Measurements from ENCODE around the gene DIS3L2. TPM values are rescaled to one million over a fixed set of nuclear protein-coding genes. Genes with fewer than 3 reads are reported as not detected.

Gene DIS3L2
- total and polyA plus RNA-seq, 2 of the 4 experiments (the other 2 are of a cell fraction) = 14.7 to 19.2 TPM

DNA sequence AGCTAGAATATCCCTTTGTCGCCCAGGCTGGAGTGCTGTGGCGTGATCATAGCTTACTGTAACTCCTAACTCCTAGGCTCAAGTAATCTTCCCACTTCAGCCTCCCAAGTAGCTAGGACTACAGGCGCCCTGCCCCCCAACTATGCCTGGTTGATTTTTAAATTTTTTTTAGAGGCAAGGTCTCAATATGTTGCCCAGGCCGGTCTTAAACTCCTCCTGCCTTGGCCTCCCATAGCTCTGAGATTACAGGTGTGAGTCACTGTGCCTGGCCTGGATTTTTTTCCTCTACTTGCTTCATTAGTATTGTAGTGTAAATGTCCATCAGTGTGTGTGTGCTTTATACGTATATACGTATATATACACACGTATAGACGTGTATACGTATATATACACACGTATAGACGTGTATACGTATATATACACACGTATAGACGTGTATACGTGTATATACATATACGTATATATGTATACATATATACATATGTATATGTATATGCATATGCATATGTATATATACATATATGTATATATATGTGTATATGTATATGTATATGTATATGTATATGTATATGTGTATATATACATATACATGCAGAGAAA, 124.4 kb downstream of the DIS3L2 start:
- 0 out of 2 replicates have a peak, but pooled peaks cover 1% of the 10 kb centered on the region for H3K4me1 ChIP-seq (ENCODE audit: control insufficient read depth, insufficient read depth, low read length)
- no peak overlapping the region for H3K4me2 ChIP-seq (ENCODE audit: low read depth, low read length)
- H3K56ac ChIP-seq (ENCODE audit: extremely low read depth, insufficient read depth, low read length) = no peak overlapping the region
- dilution Hi-C loops (cut with HindIII; ENCODE audit: low sequenced_read_pairs, unreplicated experiment) (no loop called here), intact Hi-C loops (cut with micrococcal nuclease) (no loop called here), in situ Hi-C loops (cut with MboI; ENCODE audit: low sequenced_read_pairs) (no loop called here)
- no peaks in the 10 kb centered on the region; the same call in 1 of the 2 replicates for H3K9me1 ChIP-seq (ENCODE audit: insufficient read depth, low read length)
- no peak overlapping the region for H4K91ac ChIP-seq (ENCODE audit: insufficient read depth, low read depth, low read length)
- no peak for TF ChIP-seq MXI1 (IDR thresholded peaks at IDR 0.05; ENCODE audit: borderline replicate concordance, low read depth, low read length)
- no peak for TF ChIP-seq FOS (IDR thresholded peaks at IDR 0.05; ENCODE audit: low read depth, low read length)
- TF ChIP-seq NFE2L2 (IDR thresholded peaks at IDR 0.05; ENCODE audit: low read depth, low read length) = no peak
- no peak for TF ChIP-seq POLR2A (IDR thresholded peaks at IDR 0.05; ENCODE audit: low read depth, low read length)
- no peak for TF ChIP-seq MAFK (IDR thresholded peaks at IDR 0.05; ENCODE audit: low read depth, low read length)
- no peak for TF ChIP-seq BHLHE40 (IDR thresholded peaks at IDR 0.05; ENCODE audit: low read depth, low read length)
- TF ChIP-seq, protein P1, sequence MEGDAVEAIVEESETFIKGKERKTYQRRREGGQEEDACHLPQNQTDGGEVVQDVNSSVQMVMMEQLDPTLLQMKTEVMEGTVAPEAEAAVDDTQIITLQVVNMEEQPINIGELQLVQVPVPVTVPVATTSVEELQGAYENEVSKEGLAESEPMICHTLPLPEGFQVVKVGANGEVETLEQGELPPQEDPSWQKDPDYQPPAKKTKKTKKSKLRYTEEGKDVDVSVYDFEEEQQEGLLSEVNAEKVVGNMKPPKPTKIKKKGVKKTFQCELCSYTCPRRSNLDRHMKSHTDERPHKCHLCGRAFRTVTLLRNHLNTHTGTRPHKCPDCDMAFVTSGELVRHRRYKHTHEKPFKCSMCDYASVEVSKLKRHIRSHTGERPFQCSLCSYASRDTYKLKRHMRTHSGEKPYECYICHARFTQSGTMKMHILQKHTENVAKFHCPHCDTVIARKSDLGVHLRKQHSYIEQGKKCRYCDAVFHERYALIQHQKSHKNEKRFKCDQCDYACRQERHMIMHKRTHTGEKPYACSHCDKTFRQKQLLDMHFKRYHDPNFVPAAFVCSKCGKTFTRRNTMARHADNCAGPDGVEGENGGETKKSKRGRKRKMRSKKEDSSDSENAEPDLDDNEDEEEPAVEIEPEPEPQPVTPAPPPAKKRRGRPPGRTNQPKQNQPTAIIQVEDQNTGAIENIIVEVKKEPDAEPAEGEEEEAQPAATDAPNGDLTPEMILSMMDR (conservative IDR thresholded peaks at IDR 0.05; ENCODE audit: low read depth, low read length) = no peak
- no peak for TF ChIP-seq RAD21 (IDR thresholded peaks at IDR 0.05; ENCODE audit: low read length)
- no peak for TF ChIP-seq SMC3 (IDR thresholded peaks at IDR 0.05; ENCODE audit: low read depth, low read length)
- no peak for TF ChIP-seq CHD1 (IDR thresholded peaks at IDR 0.05; ENCODE audit: low read depth, low read length)
- TF ChIP-seq, protein P2, sequence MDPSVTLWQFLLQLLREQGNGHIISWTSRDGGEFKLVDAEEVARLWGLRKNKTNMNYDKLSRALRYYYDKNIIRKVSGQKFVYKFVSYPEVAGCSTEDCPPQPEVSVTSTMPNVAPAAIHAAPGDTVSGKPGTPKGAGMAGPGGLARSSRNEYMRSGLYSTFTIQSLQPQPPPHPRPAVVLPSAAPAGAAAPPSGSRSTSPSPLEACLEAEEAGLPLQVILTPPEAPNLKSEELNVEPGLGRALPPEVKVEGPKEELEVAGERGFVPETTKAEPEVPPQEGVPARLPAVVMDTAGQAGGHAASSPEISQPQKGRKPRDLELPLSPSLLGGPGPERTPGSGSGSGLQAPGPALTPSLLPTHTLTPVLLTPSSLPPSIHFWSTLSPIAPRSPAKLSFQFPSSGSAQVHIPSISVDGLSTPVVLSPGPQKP (IDR thresholded peaks at IDR 0.05; ENCODE audit: borderline replicate concordance, low read depth, low read length) = no peak
- no peak for TF ChIP-seq RFX5 (IDR thresholded peaks at IDR 0.05; ENCODE audit: low read depth, low read length)
- no peak for TF ChIP-seq CEBPB (IDR thresholded peaks at IDR 0.05; ENCODE audit: low read depth, low read length)
- TF ChIP-seq MAZ (IDR thresholded peaks at IDR 0.05; ENCODE audit: borderline replicate concordance, low read depth, low read length) = no peak
- no peak overlapping the region for H3K4me3 ChIP-seq (ENCODE audit: insufficient read depth, low read depth, low read length)
- no peak overlapping the region for H2AFZ ChIP-seq (replicated peaks; ENCODE audit: low read length, poor library complexity)
- no peak overlapping the region for H3K9ac ChIP-seq (ENCODE audit: low read depth, low read length)
- no peak overlapping the region for H3K23ac ChIP-seq (ENCODE audit: low read depth, low read length)
- POLR2A ChIA-PET (ENCODE audit: unreplicated experiment) = no interaction called here
- no peak overlapping the region for H3K18ac ChIP-seq (ENCODE audit: low read depth, low read length)
- no peaks in the 10 kb centered on the region for H4K20me1 ChIP-seq (ENCODE audit: insufficient read depth, low read length)
- no peaks in the 10 kb centered on the region for H3K27me3 ChIP-seq (ENCODE audit: control insufficient read depth, insufficient read depth, low read length)
- BruUV-seq (replicated peaks) = no TSS peak
- H4K5ac ChIP-seq (ENCODE audit: low read depth, low read length) = no peak overlapping the region
- DNase-seq = peak; percentile 10
- H2AK5ac ChIP-seq (ENCODE audit: low read depth, low read length) = no peak overlapping the region
- H4K8ac ChIP-seq (ENCODE audit: low read depth in 2 of 2, low read length in 2 of 2) = no peak overlapping the region
- no peaks in the 10 kb centered on the region; the same call in 1 of the 2 replicates for H3K9me3 ChIP-seq (ENCODE audit: control insufficient read depth, insufficient read depth, low read length)
- H2BK15ac ChIP-seq (ENCODE audit: low read depth, low read length) = no peak overlapping the region
- peaks cover 4 to 13% of the 10 kb centered on the region in 2 experiments; a peak in 3 of 4 replicates for H3K79me1 ChIP-seq (ENCODE audit: low read depth in 1 of 2, low read length in 2 of 2)
- H2BK120ac ChIP-seq (ENCODE audit: low read depth, low read length) = no peak overlapping the region
- no peak overlapping the region for H2AK9ac ChIP-seq (replicated peaks; ENCODE audit: low read depth, low read length, poor library complexity)
- no peak for ATAC-seq (ENCODE audit: low read depth)
- CTCF ChIA-PET = interaction anchor here (1.1 kb wide), 1 partner anchor 11 kb away, joined by 3 read pairs; no protein-coding TSS in a partner anchor
- H3K36me3 ChIP-seq (ENCODE audit: control insufficient read depth, insufficient read depth, low read length) = no peaks in the 10 kb centered on the region
- H2BK5ac ChIP-seq (ENCODE audit: low read depth, low read length, poor library complexity, severe bottlenecking) = no peak overlapping the region
- H3K27ac ChIP-seq (ENCODE audit: insufficient read depth, low read length) = no peak overlapping the region
- no peak overlapping the region for H2BK20ac ChIP-seq (ENCODE audit: low read depth, low read length)
- WGBS, 2 experiments (ENCODE audit: extremely low coverage in 2 of 2, insufficient read length in 1 of 2) = no CpG with 5 or more reads among the region's 16 CpGs
- no peak overlapping the region for H3K14ac ChIP-seq (replicated peaks; ENCODE audit: low read depth, low read length)
- no peak overlapping the region for H3K4ac ChIP-seq (ENCODE audit: low read depth, low read length)
